IMR-90 (cell line): ENCODE measurements around the gene NDC80. TPM values are rescaled to one million over a fixed set of nuclear protein-coding genes. Genes with fewer than 3 reads are reported as not detected.

ENCODE experiments used
- ATAC-seq: fragments of 200-7000 bp; cut with Tn5 transposase; 2 replicates; pipeline ENCODE4 v1.9.1; 2020; ENCODE audit warnings: low read depth, mild to moderate bottlenecking, moderate library complexity
- BruUV-seq: library from RNA; stranded (reverse); fragments of 400-500 nt; replicated peaks from 2 replicates; lab custom pipeline; 2021; lab: Mats Ljungman, UMichigan
- CTCF ChIA-PET: fragments of 300-600 bp; formaldehyde crosslinking; extraction: SDS; loops from one replicate; lab custom pipeline; 2021; ENCODE audit warnings: antibody characterized with exemption; lab: Yijun Ruan, JAX
- POLR2A ChIA-PET: fragments of 300-600 bp; sonication (Branson Sonifier 250); formaldehyde crosslinking; loops from one replicate; lab custom pipeline; 2022; ENCODE audit warnings: antibody characterized with exemption; ENCODE audit not compliant: unreplicated experiment; lab: Charles Lee
- DNase-seq: peaks from one replicate; pipeline ENCODE4 v3.0.0; 2013
- H2AFZ ChIP-seq: replicated peaks from 2 replicates; pipeline ENCODE3; 2013; ENCODE audit warnings: low read length, mild to moderate bottlenecking; ENCODE audit not compliant: poor library complexity
- H2AK5ac ChIP-seq: 2 replicates; pipeline ENCODE4 v1.6.1; 2013; ENCODE audit warnings: low read depth, low read length, inconsistent platforms
- H2AK9ac ChIP-seq: replicated peaks from 2 replicates; pipeline ENCODE3; 2013; ENCODE audit warnings: mild to moderate bottlenecking, low read depth, low read length, moderate library complexity; ENCODE audit not compliant: poor library complexity
- H2BK120ac ChIP-seq: 2 replicates; pipeline ENCODE4 v1.6.1; 2013; ENCODE audit warnings: low read depth, low read length, inconsistent platforms
- H2BK15ac ChIP-seq: 3 replicates; pipeline ENCODE4 v1.6.1; 2013; ENCODE audit warnings: low read depth, low read length, inconsistent platforms
- H2BK20ac ChIP-seq: 2 replicates; pipeline ENCODE4 v1.6.1; 2013; ENCODE audit warnings: low read depth, mild to moderate bottlenecking, inconsistent platforms, low read length, moderate library complexity
- H2BK5ac ChIP-seq: 2 replicates; pipeline ENCODE4 v1.6.1; 2013; ENCODE audit warnings: mild to moderate bottlenecking, low read depth, low read length, inconsistent platforms; ENCODE audit not compliant: poor library complexity, severe bottlenecking
- H3K14ac ChIP-seq: replicated peaks from 2 replicates; pipeline ENCODE4 v1.6.1; 2013; ENCODE audit warnings: low read depth, low read length, inconsistent platforms
- H3K18ac ChIP-seq: 2 replicates; pipeline ENCODE4 v1.6.1; 2013; ENCODE audit warnings: low read depth, low read length, control low read depth
- H3K23ac ChIP-seq: 2 replicates; pipeline ENCODE4 v1.6.1; 2013; ENCODE audit warnings: low read depth, low read length, inconsistent platforms
- H3K27ac ChIP-seq: 2 replicates; pipeline ENCODE4 v1.5.1; 2013; ENCODE audit warnings: mild to moderate bottlenecking, control low read depth, low read length; ENCODE audit not compliant: insufficient read depth
- H3K27me3 ChIP-seq: 2 replicates; pipeline ENCODE4 v1.6.1; 2013; ENCODE audit warnings: low read length; ENCODE audit not compliant: control insufficient read depth, insufficient read depth
- H3K36me3 ChIP-seq: 2 replicates; pipeline ENCODE4 v1.6.1; 2013; ENCODE audit warnings: low read length, mixed read lengths; ENCODE audit not compliant: control insufficient read depth, insufficient read depth
- H3K4ac ChIP-seq: 2 replicates; pipeline ENCODE4 v1.6.1; 2013; ENCODE audit warnings: low read depth, low read length, inconsistent platforms
- H3K4me1 ChIP-seq: 2 replicates; pipeline ENCODE4 v1.6.1; 2013; ENCODE audit warnings: low read length, mixed read lengths; ENCODE audit not compliant: control insufficient read depth, insufficient read depth
- H3K4me2 ChIP-seq: 2 replicates; pipeline ENCODE4 v1.6.1; 2013; ENCODE audit warnings: low read depth, mild to moderate bottlenecking, control low read depth, low read length, moderate library complexity
- H3K4me3 ChIP-seq: 2 replicates; pipeline ENCODE4 v1.5.1; 2013; ENCODE audit warnings: low read depth, mild to moderate bottlenecking, control low read depth, low read length, moderate library complexity; ENCODE audit not compliant: insufficient read depth
- H3K56ac ChIP-seq: 2 replicates; pipeline ENCODE4 v1.6.1; 2013; ENCODE audit warnings: low read length, inconsistent platforms; ENCODE audit not compliant: insufficient read depth; ENCODE audit errors: extremely low read depth
- H3K79me1 ChIP-seq, 2 experiments: 2 replicates each; pipeline ENCODE4 v1.6.1; 2013; ENCODE audit warnings: low read length in 2 of 2, inconsistent platforms in 1 of 2, low read depth in 1 of 2
- H3K9ac ChIP-seq: 2 replicates; pipeline ENCODE4 v1.6.1; 2013; ENCODE audit warnings: low read depth, low read length, control low read depth
- H3K9me1 ChIP-seq: 2 replicates; pipeline ENCODE4 v1.6.1; 2013; ENCODE audit warnings: low read length, inconsistent platforms; ENCODE audit not compliant: insufficient read depth
- H3K9me3 ChIP-seq: 2 replicates; pipeline ENCODE4 v1.6.1; 2013; ENCODE audit warnings: low read length; ENCODE audit not compliant: control insufficient read depth, insufficient read depth
- H4K20me1 ChIP-seq: 2 replicates; pipeline ENCODE4 v1.6.1; 2013; ENCODE audit warnings: low read length, inconsistent platforms; ENCODE audit not compliant: insufficient read depth
- H4K5ac ChIP-seq: 2 replicates; pipeline ENCODE4 v1.6.1; 2013; ENCODE audit warnings: mild to moderate bottlenecking, low read depth, low read length, control low read depth
- H4K8ac ChIP-seq, 2 experiments: 2 replicates each; pipeline ENCODE4 v1.6.1; 2013; ENCODE audit warnings: low read depth in 2 of 2, low read length in 2 of 2, control low read depth in 1 of 2, inconsistent platforms in 1 of 2
- H4K91ac ChIP-seq: 2 replicates; pipeline ENCODE4 v1.6.1; 2013; ENCODE audit warnings: low read depth, low read length, inconsistent platforms; ENCODE audit not compliant: insufficient read depth
- CTCF ChIP-seq: conservative IDR thresholded peaks from 2 replicates; pipeline ENCODE4 v1.5.1; 2012; ENCODE audit warnings: mild to moderate bottlenecking, low read depth, low read length, improper control_type of control experiment
- FOS ChIP-seq: fragments of 150-350 bp; IDR thresholded peaks from 2 replicates; pipeline ENCODE4 v1.6.1; 2016; ENCODE audit warnings: low read depth, low read length
- POLR2A ChIP-seq: IDR thresholded peaks from 2 replicates; pipeline ENCODE4 v1.6.1; 2012; ENCODE audit warnings: mild to moderate bottlenecking, low read depth, low read length
- RFX5 ChIP-seq: IDR thresholded peaks from 2 replicates; pipeline ENCODE4 v1.8.0; 2012; ENCODE audit warnings: low read depth, mild to moderate bottlenecking, low read length, moderate library complexity
- SMC3 ChIP-seq: fragments of 150-350 bp; IDR thresholded peaks from 2 replicates; pipeline ENCODE4 v1.6.1; 2016; ENCODE audit warnings: low read depth, mild to moderate bottlenecking, antibody characterized with exemption, low read length, moderate library complexity
- WGBS, 2 experiments: methylation state at CpG; one replicate each; pipeline versions ENCODE4 v1.1.5 to v1.1.7; 2013; ENCODE audit warnings: missing lambda C conversion rate in 2 of 2; ENCODE audit not compliant: insufficient read length in 1 of 2; ENCODE audit errors: extremely low coverage in 2 of 2; 5-methylcytosine and 5-hydroxymethylcytosine counted together
- dilution Hi-C: fragments of 300-500 bp; cut with HindIII; formaldehyde crosslinking; loops from one replicate; pipeline ENCODE4 v1.14.3; 2018; ENCODE audit warnings: low sequenced_read_pairs; ENCODE audit not compliant: unreplicated experiment
- in situ Hi-C: fragments of 300-500 bp; cut with MboI; formaldehyde crosslinking; loops from 3 replicates; pipeline ENCODE4 v1.14.3; 2019; ENCODE audit warnings: low sequenced_read_pairs, inconsistent platforms, mixed read lengths
- intact Hi-C: fragments of 100-400 bp; cut with micrococcal nuclease; formaldehyde crosslinking; loops from 2 replicates; pipeline ENCODE4 v1.10.0; 2022
- polyA plus RNA-seq, 3 experiments: library from polyadenylated mRNA; depleted of rRNA; stranded (reverse); fragments of >200 nt; gene quantifications; 2 replicates each; pipeline ENCODE4 v1.2.3, GENCODE V29; 2012; ENCODE audit warnings: low replicate concordance in 1 of 3
- total RNA-seq: library from RNA; depleted of rRNA; stranded (reverse); fragments of >200 nt; gene quantifications from 2 replicates; pipeline ENCODE4 v1.2.3, GENCODE V29; 2012
- TF ChIP-seq, protein P1 (sequence below): fragments of 150-350 bp; IDR thresholded peaks from 2 replicates; pipeline ENCODE4 v1.6.1; 2017; ENCODE audit warnings: mild to moderate bottlenecking, antibody characterized with exemption, low read length, low read depth

The NDC80 gene
- total and polyA plus RNA-seq, 2 of the 4 experiments (the other 2 are of a cell fraction): 11.8 to 15.5 TPM

DNA sequence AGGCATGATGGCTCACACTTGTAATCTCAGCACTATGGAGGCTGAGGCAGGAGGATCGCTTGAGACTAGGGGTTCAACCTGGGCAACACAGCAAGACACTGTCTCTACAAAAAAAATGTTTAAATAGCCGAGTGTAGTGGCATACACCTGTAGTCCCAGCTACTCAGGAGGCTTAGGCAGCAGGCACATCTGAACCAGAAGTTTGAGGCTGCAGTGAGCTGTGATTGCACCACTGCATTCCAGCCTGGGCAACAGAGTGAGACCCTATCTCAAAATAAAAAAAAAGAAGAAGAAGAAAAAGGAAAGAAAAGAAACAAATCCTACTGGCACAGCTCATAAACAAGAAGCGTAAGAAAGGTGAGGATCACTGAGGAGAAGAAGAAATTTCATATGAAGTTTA is 19.9 kb upstream of the NDC80 start:
- Histone ChIP-seq H3K4me1 (no peaks in the 10 kb centered on the region), H4K8ac (no peak overlapping the region), H4K5ac (no peak overlapping the region), H3K9me1 (peaks cover 3% of the 10 kb centered on the region; the same call in 1 of the 2 replicates), H3K14ac (no peak overlapping the region), H2AK5ac (no peak overlapping the region), H3K9me3 (no peaks in the 10 kb centered on the region), H3K4ac (no peak overlapping the region), H2BK120ac (no peak overlapping the region), H3K18ac (no peak overlapping the region), H3K79me1 (no peaks in the 10 kb centered on the region), H3K56ac (no peak overlapping the region), H4K91ac (no peak overlapping the region), H3K36me3 (0 out of 2 replicates have a peak, but pooled peaks cover 2% of the 10 kb centered on the region), H3K23ac (no peak overlapping the region), H3K4me2 (no peak overlapping the region), H2AFZ (no peak overlapping the region), H3K27me3 (no peaks in the 10 kb centered on the region), H3K9ac (no peak overlapping the region), H2AK9ac (no peak overlapping the region), H2BK5ac (no peak overlapping the region), H3K4me3 (no peak overlapping the region), H2BK20ac (no peak overlapping the region), H2BK15ac (no peak overlapping the region), H4K20me1 (no peaks in the 10 kb centered on the region), H3K27ac (no peak overlapping the region)
- 100% methylated on average over 1 of the region's 3 CpGs; no CpG with 5 or more reads in 1 of the 2 experiments for WGBS, 2 experiments
- ChIA-PET CTCF (no interaction called here), POLR2A (no interaction called here)
- no TSS peak for BruUV-seq
- ATAC-seq (no peak), DNase-seq (no peak)
- intact Hi-C loops (no loop called here), in situ Hi-C loops (loop anchor here (25.0 kb wide), 1 partner anchor 1689 kb away; no protein-coding TSS in a partner anchor), dilution Hi-C loops (no loop called here)
- TF ChIP-seq SMC3 (no peak), RFX5 (no peak), CTCF (no peak), FOS (no peak), POLR2A (no peak)
- TF ChIP-seq, protein P1, sequence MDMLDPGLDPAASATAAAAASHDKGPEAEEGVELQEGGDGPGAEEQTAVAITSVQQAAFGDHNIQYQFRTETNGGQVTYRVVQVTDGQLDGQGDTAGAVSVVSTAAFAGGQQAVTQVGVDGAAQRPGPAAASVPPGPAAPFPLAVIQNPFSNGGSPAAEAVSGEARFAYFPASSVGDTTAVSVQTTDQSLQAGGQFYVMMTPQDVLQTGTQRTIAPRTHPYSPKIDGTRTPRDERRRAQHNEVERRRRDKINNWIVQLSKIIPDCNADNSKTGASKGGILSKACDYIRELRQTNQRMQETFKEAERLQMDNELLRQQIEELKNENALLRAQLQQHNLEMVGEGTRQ: no peak
